GM18951 (cell line): ENCODE results near the gene PITPNC1.
"Not testable (repeated sequence)": the region's sequence is repeated elsewhere in the genome, so short reads cannot be mapped to it uniquely, and the experiment has no call there.

ENCODE experiments used
- POLR2A ChIP-seq: IDR thresholded peaks from 4 replicates; pipeline ENCODE4 v1.6.1; 2011; ENCODE audit warnings: mild to moderate bottlenecking; ENCODE audit not compliant: insufficient read length, insufficient read depth; ENCODE audit errors: extremely low read depth
- in situ Hi-C: fragments of 300-500 bp; cut with MboI; formaldehyde crosslinking; loops from one replicate; pipeline ENCODE4 v1.12.0; 2022; ENCODE audit warnings: low sequenced_read_pairs, mixed read lengths, inconsistent platforms; ENCODE audit not compliant: unreplicated experiment

PITPNC1 gene

DNA sequence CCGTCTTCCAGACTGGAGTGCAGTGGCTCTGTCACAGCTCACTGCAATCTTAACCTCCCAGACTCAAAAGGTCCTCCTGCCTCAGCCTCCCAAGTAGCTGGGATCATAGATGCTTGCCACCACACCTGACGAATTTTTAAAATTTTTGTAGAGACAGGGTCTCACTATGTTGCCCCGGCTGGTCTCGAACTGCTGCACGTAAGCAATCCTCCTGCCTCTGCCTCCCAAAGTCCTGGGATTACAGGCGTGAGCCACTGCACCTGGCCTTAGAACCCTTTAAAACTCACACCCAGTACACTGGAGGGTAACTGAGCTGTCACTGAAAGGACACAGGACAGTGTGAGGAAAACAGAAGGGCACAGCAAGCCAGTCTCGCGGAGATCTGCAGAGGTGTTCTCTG is 243.0 kb downstream of the PITPNC1 start:
- in situ Hi-C loops, result no loop called here
- TF ChIP-seq POLR2A, result no peak

DNA sequence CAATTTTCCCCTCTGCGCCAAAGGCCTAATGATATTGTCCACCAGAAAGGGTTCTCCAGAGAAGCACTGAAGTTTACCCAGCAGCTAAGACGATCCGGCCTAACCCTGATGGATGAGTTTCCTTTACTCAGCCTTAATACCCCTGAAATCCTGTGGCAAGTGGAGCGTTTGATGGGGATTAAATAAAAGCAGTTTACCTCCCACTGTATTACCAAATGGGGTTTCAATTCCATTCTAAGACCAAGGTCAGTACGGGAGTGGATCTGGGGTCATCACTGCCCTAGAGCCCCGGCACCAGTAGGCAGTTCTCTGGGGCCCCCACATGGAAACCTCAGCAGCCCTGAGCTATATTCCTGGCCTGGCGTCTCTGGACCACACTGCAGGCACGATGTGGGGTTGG is 243.6 kb downstream of the PITPNC1 start:
- no peak for TF ChIP-seq POLR2A
- in situ Hi-C loops, result no loop called here

DNA sequence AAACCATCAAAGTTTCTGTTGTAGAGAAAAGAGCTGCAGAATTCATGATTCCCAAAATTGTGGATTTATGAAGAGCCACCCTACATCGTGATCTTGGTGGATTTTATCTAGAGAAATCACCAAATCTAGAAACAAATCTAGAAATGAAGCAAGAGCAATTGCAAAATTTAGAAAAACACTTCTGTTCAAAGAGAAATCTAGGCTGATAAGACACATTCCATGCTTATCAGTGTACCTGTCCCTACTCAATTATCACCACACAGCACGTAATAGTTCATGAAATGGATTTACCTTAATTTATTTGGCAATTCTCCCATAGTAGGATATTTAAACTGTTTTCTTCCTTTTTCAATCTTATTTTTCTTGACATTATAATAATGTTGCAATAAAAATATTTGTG is 246.7 kb downstream of the PITPNC1 start:
- TF ChIP-seq POLR2A, result no peak
- in situ Hi-C loops, result no loop called here

DNA sequence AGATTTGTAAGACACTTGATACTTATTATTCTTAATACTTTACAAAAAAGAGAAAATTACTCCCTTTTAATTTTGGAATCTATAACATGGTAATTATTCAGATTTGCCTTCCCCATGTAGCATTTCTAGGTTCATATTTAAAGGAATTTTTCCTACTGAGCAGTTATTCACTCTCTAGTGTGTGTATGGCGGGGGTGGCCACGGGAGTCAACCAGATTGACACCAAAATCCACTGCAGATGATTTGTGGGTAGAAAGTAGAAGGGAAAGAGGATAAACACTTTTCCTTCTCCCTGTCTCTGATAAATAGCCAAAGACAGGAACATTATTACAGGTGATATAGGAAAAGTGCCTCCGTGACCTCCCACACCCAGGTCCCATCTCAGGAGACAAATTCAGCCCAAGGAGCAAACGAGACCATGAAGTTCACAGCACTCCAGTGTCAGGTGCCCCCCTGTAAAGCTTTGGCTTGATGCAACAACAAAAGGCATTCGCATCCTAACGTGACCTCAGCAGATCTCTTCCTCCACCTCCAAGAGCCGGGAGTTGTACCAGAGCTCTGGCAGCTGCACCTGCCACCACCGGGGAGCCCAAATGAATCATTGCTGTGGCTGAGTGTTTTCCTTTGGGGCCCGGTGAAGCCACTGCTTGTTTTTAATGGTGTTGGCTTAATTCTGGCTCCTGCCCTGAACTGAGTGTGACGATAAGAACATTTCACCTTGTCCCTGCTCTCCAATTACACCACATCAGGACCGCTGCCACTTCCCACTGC is 248.0 kb downstream of the PITPNC1 start:
- in situ Hi-C loops, result no loop called here
- no peak for TF ChIP-seq POLR2A

DNA sequence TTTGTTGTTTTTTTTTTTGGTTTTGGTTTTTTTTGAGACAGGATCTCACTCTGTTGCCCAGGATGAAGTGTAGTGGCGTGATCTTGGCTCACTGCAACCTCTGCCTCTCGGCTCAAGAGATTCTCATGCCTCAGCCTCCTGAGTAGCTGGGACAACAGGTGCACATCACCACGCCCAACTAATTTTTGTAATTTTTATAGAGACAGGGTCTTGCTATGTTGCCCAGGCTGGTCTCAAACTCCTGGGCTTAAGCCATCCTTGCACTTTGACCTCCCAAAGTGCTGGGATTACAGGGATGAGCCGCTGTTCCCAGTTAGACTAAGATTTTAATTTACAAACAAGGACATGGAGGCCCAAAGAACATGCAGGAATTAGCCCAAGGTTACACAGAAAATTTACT is 248.9 kb downstream of the PITPNC1 start:
- TF ChIP-seq POLR2A, result no peak
- in situ Hi-C loops, result no loop called here

DNA sequence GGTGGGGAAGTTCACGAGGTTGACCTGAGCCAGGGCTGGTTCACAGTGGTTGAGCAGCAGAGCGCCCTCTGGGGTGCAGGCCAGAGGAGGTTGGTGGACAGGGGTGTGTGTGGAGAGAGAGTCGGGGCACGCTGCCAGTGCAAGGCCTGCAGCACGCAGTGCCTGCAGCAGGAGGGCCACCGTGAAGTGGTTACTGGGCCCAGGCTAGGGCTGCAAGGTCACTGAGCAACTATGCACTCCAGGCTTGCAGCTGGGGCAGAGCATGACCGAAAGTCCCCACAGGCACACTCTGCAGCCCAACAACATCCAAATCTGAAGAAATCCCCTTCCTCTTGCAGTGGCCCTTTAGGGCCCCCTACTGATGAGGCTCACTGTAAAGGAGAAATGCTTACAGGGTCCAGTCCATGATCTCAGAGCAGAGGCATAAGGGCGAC is 251.5 kb downstream of the PITPNC1 start:
- TF ChIP-seq POLR2A, result no peak
- in situ Hi-C loops, result no loop called here

DNA sequence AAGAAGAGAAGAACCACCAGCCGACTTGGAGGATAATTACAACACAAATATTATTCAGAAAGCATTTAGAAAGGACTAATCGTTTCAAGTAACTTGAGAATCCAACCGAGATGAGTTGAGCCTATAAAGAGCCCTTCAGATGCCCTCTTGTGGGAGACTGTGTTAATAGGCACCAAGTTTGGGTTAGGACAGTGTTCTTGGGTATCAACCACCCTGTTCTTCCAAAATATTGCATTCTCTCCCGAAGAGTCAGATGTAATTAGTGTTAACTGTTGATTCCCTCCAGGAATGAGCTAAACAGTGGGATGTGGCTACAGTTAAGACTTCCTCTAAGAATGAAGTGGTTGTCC is 252.9 kb downstream of the PITPNC1 start:
- in situ Hi-C loops, result no loop called here
- no peak for TF ChIP-seq POLR2A

DNA sequence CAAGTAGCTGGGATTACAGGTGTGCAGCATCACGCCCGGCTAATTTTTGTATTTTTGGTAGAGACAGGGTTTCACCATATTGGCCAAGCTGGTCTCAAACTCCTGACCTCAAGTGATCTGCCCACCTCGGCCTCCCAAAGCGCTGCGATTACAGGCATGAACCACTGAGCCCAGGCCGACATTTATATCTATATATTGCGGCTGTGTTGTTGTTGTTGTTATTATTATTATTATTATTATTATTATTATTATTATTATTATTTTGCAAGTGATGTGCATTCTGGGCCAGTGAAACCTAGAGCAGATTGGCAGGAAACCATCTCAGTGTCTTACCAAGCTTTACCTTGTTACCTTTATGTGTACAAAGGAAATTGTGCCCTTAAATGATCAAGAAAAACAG is 253.8 kb downstream of the PITPNC1 start:
- in situ Hi-C loops, result not testable (repeated sequence)

DNA sequence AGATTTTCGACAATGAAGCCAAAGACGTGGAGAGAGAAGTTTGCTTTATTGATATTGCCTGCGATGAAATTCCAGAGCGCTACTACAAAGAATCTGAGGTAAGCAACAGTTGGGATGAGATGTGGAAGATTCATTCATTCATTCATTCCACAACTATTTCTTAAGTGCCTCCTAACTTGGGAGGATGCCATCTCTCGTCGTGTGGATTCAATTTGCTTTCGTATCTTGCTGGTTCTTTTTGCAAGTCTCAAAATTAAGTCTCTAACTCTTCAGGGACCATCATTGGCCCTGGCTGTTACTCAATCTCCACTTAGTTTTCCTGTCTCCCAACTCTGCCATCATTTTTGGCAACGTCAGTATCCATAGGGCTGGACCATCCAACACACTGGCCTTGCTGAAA is 255.1 kb downstream of the PITPNC1 start:
- no peak for TF ChIP-seq POLR2A
- in situ Hi-C loops, result no loop called here

DNA sequence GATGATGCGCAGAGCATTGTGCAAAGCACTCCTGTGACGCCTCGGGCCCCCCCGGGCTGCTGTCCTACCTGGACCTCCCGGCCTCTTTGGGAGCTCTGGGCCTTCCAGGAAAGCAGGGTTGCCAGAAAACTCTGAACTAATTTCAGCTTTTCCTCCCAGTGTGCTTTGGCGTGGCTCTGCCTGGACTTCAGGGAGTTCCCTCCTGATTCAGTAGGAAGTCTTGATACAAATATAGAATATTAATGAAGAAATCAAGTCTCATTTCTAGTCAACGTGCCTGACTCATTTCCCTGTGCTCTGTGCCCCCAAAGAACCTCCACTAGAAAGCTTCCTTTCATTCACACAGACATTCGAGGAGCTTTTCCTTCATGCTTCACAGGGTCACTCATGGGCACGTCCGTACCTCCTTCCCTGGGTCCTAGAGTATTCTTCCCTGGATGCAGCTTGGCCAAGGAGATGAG is 256.7 kb downstream of the PITPNC1 start:
- no peak for TF ChIP-seq POLR2A
- in situ Hi-C loops, result no loop called here

DNA sequence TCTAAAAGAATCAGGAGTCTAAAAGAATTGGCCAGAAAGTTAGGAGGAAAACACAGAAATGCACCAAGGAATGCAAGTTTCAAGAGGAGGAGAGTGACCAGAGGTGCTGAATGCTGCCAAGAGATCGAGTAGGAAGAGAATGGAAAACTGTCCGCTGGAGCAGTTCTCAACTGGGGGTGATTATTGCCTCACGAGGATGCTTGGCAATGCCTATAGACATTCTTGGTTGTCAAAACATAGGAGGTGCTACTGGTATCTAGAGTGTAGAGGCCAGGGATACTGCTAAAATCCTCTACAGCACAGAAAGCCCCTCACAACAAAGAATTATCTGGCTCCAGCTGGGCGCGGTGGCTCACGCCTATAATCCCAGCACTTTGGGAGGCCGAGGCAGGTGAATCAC is 258.6 kb downstream of the PITPNC1 start:
- in situ Hi-C loops, result no loop called here
- TF ChIP-seq POLR2A, result no peak

DNA sequence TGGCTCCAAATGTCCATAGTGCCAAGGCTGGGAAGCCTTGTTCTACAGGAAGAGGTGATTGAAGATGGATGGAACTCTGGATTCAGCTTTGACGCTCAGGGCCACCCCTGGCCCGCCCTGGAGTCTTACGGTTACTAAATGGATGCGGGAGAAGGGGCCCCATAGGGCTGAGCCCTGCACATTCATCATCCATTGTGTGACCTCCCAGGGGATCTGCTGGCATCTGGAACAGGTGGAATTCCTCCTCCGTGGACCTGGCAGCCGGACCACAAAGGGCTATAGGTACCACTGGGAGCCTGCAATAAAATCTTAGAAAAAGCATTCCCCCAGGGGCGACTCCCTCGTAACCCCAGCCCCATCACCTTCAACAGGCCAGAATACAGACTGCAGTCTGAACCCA is 259.2 kb downstream of the PITPNC1 start:
- no peak for TF ChIP-seq POLR2A
- in situ Hi-C loops, result no loop called here

DNA sequence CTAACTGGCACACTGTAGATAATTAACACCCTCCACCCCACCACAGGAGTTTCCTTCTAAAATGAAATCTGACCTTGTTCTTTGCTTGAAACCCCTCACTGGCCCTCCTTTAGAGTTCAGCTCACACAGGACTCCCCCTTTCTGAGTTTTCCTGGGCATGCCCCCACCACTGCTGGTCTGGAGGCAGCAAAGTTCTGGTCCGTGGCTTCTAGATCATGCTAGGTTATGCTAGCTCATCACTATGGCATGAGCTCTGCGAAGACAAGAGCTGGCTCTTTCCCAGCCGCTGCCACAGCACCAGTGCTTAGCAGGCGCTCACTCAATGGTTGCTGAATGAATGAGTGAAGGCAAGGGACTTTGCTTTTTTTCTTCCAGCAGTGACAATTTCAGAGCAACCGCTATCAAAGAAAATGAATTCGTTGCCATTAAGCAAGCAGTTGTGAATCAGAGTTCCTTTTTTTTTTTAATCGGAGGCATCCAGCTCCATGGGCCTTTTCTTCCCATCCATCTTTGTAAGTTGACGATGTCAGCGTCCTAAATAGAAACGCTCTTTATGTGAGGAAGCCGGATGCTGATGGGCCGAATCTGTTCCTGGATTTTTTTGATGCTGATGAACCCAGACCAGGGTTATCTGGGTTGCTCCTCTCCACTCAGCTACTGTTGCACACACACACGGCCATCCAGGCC is 259.9 kb downstream of the PITPNC1 start:
- in situ Hi-C loops, result no loop called here
- TF ChIP-seq POLR2A, result no peak

DNA sequence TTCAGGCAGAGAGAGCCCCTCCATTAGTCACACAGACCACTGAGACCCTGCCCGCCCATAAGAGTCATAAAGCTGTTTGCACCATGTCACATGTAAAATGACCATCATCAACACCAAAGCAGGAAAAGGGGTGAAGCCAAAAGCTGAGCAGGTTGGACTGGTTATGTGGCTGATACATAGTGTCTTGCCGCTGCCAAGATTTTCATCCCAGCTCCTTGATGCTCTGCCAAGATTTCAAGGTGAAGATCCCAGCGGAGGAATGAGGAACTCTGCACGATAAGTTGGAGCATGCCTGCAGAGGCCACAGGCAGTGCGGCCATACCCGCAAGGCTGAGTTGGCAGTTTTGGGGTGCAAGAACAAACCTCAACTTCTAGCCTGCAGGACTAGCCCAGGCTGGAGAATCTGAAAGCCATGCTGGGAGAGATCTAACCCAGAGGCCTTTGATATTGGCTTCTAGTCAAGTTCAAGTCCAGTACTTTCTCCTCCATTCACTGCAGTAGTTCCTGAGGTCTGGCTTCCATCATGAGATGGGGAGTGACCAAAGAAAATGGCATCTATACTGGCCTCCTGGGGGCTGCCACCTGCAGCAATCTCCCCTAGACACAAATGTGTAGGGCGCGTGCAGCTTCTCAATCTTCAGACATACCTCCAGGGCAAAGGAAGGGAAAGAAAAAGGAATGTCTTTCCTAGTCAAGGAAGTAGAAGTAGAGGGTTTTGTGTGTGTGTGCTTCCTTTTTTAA is 261.0 kb downstream of the PITPNC1 start:
- in situ Hi-C loops, result no loop called here

DNA sequence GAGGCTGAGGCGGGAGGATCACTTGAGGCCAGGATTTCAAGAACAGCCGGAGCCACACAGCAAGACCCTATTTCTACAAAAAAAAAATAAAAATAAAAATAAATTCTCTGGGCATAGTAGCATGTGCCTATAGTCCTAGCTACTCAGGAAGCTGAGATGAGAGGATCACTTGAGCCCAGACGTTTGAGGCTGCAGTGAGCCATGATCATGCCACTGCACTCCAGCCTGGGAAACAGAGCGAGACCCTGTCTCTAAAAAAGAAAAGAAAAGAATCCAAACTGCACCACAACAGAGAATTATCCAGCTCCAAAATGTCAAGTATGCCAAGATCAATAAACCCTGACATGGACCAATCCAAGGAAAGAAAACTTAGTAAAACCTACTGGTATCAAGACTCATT is 261.8 kb downstream of the PITPNC1 start:
- TF ChIP-seq POLR2A, result no peak
- in situ Hi-C loops, result no loop called here

More for the DNA sequence above, 261.0 kb downstream of the PITPNC1 start:
- TF ChIP-seq POLR2A, result no peak
